Measurements from ENCODE around the gene ADAM12.

DNA sequence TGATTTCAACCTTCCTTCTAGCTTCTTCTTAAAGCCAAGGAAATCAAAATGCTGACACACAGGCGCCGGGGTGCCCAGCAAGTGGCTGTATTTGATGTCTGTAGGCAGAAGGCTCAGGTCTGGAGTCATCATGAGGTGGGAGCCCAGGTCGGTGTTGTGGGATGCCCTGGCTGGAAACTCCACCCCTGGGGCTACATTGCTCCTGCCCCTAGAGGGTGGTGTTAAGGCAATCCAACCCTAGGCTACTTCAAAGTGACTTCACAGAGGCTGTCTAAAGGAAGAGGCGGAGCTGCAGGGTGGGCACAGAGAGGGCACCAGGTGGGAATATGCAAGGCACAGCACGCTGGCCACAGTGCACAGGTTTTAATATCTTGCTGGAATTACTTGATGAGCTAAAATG, 200.9 kb downstream of the ADAM12 start:
- TF ChIP-seq, protein P1, sequence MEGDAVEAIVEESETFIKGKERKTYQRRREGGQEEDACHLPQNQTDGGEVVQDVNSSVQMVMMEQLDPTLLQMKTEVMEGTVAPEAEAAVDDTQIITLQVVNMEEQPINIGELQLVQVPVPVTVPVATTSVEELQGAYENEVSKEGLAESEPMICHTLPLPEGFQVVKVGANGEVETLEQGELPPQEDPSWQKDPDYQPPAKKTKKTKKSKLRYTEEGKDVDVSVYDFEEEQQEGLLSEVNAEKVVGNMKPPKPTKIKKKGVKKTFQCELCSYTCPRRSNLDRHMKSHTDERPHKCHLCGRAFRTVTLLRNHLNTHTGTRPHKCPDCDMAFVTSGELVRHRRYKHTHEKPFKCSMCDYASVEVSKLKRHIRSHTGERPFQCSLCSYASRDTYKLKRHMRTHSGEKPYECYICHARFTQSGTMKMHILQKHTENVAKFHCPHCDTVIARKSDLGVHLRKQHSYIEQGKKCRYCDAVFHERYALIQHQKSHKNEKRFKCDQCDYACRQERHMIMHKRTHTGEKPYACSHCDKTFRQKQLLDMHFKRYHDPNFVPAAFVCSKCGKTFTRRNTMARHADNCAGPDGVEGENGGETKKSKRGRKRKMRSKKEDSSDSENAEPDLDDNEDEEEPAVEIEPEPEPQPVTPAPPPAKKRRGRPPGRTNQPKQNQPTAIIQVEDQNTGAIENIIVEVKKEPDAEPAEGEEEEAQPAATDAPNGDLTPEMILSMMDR (IDR thresholded peaks at IDR 0.05 in 2 of 3, conservative IDR thresholded peaks at IDR 0.05 in 1 of 3; ENCODE audit: insufficient read depth in 2 of 3, low read depth in 1 of 3, low read length in 3 of 3) = no peak; a peak in 1 of 6 replicates
- TF ChIP-seq MTF1 (CRISPR knock-in tag; IDR thresholded peaks at IDR 0.05; ENCODE audit: borderline replicate concordance) = no peak
- TF ChIP-seq ELF4 (CRISPR knock-in tag; IDR thresholded peaks at IDR 0.05) = no peak
- no peak for TF ChIP-seq ZZZ3 (IDR thresholded peaks at IDR 0.05)
- TF ChIP-seq EP300 (IDR thresholded peaks at IDR 0.05; ENCODE audit: low read length) = no peak
- TF ChIP-seq CEBPB (tag; IDR thresholded peaks at IDR 0.05) = no peak
- TF ChIP-seq ZBTB7A (IDR thresholded peaks at IDR 0.05; ENCODE audit: borderline replicate concordance, control insufficient read depth, low read depth, low read length) = no peak
- TF ChIP-seq MYC (IDR thresholded peaks at IDR 0.05; ENCODE audit: low read depth, low read length) = no peak
- TF ChIP-seq MYC (CRISPR knock-in tag; IDR thresholded peaks at IDR 0.05; ENCODE audit: borderline replicate concordance, low read depth) = no peak
- no peak for TF ChIP-seq POLR2AphosphoS5 (IDR thresholded peaks at IDR 0.05; ENCODE audit: control insufficient read depth, insufficient read depth, low read depth, low read length)
- no peak for TF ChIP-seq SMC3 (conservative IDR thresholded peaks at IDR 0.05; ENCODE audit: insufficient read depth, low read depth, low read length)
- TF ChIP-seq HLTF (IDR thresholded peaks at IDR 0.05) = no peak
- TF ChIP-seq EZH2 (IDR thresholded peaks at IDR 0.05; ENCODE audit: borderline replicate concordance, low read depth, low read length) = no peak
- TF ChIP-seq GTF2A2 (tag; IDR thresholded peaks at IDR 0.05) = no peak
- no peak for TF ChIP-seq NONO (IDR thresholded peaks at IDR 0.05; ENCODE audit: low read depth in 2 of 2, low read length in 1 of 2)

Data from K562 (cell line).